HG03095 (cell line): ENCODE results near the gene PTPRZ1.

Experiments
- ATAC-seq: cut with Tn5 transposase; IDR thresholded peaks from one replicate; pipeline ENCODE4 v1.9.1; 2021; ENCODE audit warnings: moderate library complexity; ENCODE audit not compliant: unreplicated experiment

The PTPRZ1 gene

DNA sequence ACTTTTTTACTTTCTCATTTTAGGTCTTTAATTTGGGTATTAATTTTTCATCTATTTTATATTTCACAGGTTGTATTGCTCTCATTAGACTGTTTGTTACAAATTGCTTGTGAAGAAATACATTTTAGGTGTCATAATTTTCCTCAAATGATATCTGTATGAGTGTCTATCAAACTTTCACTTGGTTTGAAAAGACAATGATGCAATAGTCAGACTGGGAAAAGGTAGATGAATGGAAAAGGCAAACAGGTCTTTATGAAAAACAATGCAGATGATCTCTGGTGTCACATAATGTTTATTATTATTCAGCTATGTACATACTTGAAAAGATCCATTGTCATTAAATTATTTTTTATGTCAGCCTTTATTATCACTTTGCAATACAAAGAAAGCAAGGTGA, 80.2 kb downstream of the PTPRZ1 start:
- ATAC-seq, result no peak

DNA sequence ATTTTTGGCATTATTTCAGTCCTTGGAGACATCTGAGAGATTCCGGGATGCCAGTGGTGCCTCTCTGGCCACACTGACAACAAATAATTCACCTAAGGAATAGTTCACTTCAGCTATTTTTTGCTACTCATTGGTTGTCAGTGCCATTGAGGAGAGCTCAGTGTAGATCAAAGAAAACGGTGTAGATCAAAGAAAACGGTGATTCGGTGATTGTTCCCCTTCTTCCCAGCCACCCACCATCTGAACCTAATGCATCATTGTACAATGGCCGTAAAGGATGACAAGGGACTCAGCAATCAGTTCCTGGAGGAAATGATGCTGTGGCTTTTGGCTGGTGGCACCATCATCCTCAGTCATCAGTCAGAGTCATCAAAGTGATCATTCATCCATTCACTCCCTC, 80.6 kb downstream of the PTPRZ1 start:
- ATAC-seq, result no peak

GRCh38 chr7:121954803-121955202, 81.8 kb downstream of the PTPRZ1 start:
- no peak for ATAC-seq

DNA sequence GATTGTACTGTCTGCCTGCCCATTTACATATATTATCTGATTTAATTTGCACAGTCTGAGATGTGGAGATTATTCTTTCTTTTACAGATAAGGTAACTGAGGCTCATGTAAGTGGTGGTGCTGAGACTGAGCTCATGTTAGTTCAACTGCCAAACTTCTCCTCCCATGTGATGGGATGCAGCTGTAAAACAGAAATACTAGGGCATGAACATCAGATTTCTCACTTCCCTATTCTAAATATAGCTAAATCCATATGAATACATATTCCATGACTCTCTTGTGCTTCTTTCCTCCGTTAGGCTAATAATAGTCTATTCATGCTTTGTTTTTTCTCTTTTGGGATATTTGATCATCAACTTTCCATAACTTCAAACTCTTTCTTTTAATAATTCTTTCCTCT, 84.7 kb downstream of the PTPRZ1 start:
- no peak for ATAC-seq

DNA sequence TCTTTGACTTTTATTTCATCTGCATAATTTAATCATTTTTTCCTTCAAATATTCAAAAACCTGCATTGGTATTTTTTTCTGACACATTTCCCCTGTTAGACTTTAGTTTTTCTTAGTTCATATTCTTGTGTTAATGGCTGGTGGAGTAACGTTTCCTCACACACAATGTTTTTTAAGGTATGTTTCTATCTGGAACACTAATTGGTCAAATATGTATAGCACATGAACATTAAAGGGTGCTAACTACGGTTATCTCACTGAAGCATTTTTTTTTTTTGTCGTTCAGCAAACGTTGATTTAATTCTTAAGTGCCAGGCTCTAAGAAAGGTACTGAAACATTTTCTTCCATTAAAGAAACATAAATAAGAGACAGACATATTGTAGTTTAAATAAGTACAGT, 87.7 kb downstream of the PTPRZ1 start:
- no peak for ATAC-seq

GRCh38 chr7:121961089-121961867, 88.3 kb downstream of the PTPRZ1 start:
- no peak for ATAC-seq

GRCh38 chr7:121966276-121966934, 93.4 kb downstream of the PTPRZ1 start:
- ATAC-seq, result no peak

DNA sequence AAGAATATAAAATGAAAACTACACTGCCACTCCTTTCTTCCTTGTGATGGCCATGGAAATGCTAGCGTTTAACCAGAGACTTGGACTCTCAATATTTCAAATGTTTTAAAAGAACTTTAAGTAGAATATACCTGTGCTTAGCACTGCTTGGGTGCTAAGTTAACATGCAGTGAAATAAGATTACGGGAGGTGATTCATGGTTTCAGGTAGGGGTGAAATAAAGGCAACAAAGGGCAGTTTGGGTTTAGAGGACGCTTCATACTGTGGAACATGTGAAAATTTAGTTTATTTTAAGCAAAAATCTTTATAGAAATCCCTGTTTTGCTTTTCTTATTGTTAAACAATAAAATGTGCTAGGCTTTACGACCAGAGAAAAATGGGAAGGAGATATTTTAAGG, 94.0 kb downstream of the PTPRZ1 start:
- ATAC-seq, result no peak

GRCh38 chr7:121985476-121986030, 112.6 kb downstream of the PTPRZ1 start:
- ATAC-seq, result no peak

- ATAC-seq, result no peak
Measured at GRCh38 chr7:121992068-121992467, 119.1 kb downstream of the PTPRZ1 start.

DNA sequence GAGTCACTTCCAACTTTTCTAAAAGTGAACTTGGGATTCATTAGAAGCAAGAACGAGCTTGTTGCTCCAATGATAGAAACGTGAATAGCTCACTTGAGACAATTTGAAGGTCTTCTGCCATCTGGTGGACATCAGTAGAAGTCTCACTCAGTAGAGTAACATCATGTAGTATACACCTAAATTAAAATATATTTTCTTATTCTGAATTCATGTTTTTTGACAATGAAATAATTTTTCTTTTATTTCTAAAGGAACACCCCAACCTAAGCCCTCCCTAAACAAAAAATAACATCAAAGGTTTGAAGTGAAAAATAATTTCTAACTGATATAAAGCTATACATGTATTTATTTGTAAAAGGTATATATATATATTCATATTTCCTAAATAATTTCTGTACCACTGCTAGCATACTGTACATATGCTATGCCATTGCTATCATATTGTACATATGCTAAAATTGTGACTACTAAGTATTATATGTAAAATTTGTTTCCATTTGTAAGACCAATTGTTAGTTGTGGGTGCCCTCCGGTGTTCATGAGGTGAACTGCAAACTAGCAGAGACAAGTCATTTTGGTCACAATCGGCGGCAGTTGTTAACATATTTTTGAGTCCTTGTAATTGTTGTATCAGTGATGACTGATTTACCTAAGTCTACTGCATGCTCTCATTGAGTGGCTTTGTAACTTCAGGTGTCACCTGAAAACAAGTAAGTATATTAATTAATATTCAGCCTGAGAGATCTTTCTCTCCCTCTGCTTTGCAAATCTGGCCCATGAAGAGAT, 121.9 kb downstream of the PTPRZ1 start:
- peak; percentile 93 for ATAC-seq

GRCh38 chr7:122006687-122007086, 133.7 kb downstream of the PTPRZ1 start:
- no peak for ATAC-seq

- no peak for ATAC-seq
Measured at GRCh38 chr7:122010116-122010515, 137.2 kb downstream of the PTPRZ1 start.

- no peak for ATAC-seq
Measured at GRCh38 chr7:122013065-122013464, 140.1 kb downstream of the PTPRZ1 start.

DNA sequence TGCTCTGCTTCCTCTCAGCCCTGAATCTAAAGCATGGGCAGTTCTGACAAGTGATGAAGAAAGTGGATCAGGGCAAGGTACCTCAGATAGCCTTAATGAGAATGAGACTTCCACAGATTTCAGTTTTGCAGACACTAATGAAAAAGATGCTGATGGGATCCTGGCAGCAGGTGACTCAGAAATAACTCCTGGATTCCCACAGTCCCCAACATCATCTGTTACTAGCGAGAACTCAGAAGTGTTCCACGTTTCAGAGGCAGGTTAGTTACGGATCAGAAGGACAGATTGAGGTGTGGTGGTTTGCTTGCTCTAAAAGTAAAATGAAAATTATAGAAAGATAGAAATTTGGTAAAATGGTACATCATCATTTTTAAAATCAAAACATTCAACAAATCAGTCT, 140.7 kb downstream of the PTPRZ1 start:
- ATAC-seq, result no peak

DNA sequence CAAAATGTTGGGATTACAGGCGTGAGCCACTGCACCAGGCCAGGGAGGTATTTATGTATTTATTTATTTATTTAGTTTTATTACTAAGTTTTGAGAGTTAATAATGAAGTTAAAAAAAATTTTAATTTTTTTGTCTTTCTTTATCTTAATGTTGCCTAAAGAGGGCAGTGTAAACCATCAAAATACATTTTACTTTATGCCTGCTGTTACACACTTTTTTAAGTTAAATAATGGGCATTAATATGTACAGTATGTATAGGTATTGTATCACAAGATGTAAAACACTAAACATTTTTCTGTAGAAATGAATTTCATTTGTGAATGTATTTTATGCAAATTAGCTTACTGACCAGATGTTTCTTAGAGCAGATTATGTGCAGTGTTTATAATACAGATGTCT, 141.7 kb downstream of the PTPRZ1 start:
- no peak for ATAC-seq

GRCh38 chr7:122018032-122018431, 145.1 kb downstream of the PTPRZ1 start:
- no peak for ATAC-seq

GRCh38 chr7:122027058-122027457, 154.1 kb downstream of the PTPRZ1 start:
- no peak for ATAC-seq

DNA sequence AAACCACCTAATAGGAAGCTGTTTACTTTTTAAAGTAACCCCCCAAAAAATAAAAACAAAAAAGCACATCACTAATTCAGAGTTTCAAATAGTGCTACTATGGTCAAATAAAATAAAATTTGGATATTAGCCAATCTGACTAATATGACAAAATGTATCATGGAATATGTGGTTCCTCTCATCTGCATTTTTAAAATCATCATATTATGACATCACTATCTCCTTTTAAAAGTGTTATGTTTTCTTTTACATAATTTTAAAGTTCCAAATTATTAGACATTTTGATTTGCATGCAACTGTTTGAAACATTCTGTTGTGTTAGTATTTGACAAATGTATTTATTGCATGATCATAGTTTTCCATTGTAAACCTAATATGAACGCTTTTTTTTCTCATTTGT, 160.7 kb downstream of the PTPRZ1 start:
- no peak for ATAC-seq

DNA sequence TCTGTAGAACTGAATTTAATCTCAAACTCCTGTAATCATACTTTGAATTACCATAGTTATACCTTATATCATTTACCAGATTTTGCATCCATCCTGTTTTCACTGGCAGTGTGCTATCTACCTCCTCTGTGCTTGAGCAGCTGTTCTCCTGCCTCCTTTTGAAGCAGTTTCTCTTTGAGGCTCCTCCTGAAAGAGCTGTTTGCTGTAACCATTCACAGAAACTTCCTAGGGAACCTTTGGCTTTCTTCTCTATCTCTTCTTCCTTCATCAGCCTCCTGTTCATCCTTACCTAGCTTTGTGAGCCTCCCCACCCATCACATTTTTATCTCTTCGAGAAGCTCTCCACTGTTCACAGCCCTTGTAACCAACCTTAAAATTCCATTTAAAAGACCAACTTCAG, 162.9 kb downstream of the PTPRZ1 start:
- no peak for ATAC-seq

DNA sequence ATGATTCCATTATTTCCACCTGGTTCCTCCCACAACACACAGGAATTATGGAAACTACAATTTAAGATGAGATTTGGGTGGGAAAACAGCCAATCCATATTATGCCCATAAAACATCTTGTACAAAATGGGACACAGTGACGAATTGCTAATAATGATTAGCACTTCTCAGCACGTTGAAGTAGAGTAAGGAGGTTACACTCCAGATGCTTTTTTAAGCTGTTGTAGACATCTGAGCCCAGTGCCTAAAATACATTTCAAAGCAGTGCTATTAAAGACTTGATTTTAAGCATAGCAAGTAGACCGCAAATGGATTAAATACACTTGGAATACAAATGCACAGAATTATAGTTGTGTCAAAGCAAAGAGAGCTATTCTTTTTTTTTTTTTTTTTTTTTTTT, 165.2 kb downstream of the PTPRZ1 start:
- no peak for ATAC-seq

GRCh38 chr7:122038904-122039303, 165.9 kb downstream of the PTPRZ1 start:
- ATAC-seq, result no peak
